Stimulated activated CD4-positive, alpha-beta T cell treated with anti-CD3 and anti-CD28 coated beads, Interleukin-2, amount 100 ng/mL, for 4 hours (primary cell): Measurements from ENCODE around the gene AZU1.
"Not testable (repeated sequence)": the region's sequence is repeated elsewhere in the genome, so short reads cannot be mapped to it uniquely, and the experiment has no call there.

Source experiments
- DNase-seq: peaks from one replicate; pipeline ENCODE4 v3.0.0-alpha.2; 2020; ENCODE audit warnings: low read depth

Gene AZU1

DNA sequence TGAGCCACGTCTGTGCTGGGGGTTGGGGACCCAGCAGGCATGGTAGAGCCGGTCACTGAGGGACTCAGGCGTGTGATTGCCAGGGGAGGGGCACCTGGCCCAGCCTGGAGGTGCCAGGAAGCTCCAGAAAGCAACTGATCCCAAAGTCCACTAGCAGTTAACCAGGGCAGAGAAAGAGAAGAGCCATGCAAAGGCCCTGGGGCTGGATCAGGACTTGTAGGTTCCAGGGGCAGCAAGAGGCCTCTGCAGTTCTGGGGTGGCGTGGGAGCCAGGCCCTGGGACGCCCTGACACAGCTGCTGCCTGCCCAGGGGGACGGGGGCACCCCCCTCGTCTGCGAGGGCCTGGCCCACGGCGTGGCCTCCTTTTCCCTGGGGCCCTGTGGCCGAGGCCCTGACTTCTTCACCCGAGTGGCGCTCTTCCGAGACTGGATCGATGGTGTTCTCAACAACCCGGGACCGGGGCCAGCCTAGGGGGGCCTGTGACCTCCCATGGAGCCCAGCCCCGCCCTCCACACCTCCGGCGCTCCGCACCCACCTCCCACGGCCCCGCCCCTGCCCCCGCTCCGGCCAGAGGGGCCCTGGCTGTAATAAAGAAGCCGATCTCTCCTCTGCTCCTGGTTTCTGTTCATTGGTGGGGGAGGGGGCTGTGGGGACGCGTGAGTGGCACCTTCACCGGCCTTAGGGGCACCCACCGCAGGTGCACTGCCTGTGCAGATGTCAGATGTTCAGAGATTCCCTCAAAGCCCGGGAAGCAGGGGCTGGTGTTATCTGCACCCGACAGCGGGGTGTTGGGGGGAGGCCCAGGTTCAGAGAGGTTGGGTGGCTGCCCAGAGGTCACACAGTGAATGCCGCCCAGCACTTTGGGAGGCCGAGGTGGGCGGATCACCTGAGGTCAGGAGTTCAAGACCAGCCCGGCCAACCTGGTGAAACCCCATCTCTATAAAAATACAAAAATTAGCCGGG, 4.1 kb downstream of the AZU1 start:
- DNase-seq: no peak

DNA sequence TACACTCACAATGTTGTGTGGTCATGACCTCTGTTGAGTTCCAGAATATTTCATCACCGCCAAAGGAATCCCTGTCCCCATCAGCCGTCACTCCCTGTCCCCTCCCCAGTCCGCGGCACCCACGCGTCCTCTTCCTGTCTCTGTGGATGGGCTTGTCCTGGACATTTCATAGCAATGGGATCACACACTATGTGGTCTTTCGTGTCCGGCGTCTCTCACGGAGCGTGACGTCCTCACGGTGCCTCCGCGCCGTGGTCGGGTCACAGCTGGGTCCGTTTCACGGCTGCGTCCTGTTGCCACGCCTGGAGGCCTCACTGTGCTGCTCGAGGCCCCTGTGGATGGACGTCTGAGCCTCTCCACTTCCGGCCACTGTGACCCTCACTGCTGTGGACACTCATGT, 6.6 kb downstream of the AZU1 start:
- DNase-seq: no peak

DNA sequence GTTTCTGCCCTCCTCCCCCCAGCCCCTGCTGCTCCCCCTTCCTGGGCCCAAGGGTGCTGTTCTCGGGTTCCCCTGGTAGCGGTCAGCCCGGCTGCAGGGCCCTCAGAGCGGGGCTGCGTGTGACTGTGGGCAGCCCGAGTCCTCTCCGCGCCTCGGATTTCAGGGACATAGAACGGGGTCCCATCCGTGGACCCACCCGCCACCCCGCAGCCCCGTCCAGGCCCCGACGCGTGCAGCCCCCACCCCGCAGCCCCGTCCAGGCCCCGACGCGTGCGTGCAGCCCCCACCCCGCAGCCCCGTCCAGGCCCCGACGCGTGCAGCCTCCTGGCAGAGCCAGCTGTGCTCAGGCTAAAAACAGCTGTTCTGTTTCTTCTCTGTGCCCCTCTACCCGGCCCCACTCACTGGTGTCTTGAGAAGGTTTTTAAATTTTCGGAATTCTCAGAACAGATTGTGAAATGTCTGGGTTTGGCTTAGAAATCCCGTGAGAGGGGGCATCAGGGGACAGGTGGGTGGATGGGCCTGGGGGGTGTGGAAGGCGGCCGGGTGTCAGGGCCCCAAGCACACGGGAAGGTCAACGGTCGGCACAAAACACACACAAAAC, 7.7 kb downstream of the AZU1 start:
- no peak for DNase-seq

DNA sequence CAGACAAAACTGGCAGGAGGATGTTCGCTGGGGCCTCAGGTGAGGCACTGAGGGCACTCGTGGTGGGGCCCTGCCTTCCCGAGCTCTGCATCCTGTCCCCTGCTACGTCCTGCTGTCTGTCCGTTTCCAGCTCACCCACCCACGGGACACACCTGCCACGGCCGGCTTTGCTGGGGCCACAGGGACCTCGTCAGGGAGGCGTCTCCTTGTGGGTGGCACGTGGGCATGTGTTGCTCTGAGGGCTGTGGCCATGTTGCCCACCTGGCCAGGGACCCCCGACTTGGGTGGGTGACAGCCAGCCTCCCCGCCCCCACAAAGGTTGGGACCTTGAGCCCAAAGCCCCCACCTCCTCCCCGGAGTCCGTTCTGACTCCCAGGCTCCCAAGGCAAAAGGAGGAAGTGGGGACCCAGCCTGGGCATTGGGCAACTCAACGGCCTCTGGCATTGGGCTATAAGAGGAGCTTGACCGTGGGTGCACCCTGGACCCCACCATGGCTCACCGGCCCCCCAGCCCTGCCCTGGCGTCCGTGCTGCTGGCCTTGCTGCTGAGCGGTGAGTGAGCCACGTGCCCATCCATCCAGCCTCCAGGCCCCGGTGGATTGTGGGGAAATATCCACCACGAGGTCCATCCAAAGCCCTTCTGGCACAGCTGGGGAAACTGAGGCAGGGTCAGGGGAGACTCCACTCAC, 13.0 kb downstream of the AZU1 start, which contains the start of gene PRTN3:
TSS of gene PRTN3 (plus strand) at position 481 of the 688 bp plus-strand sequence. CDS start at position 491, 10 bp downstream.
- DNase-seq: no peak

DNA sequence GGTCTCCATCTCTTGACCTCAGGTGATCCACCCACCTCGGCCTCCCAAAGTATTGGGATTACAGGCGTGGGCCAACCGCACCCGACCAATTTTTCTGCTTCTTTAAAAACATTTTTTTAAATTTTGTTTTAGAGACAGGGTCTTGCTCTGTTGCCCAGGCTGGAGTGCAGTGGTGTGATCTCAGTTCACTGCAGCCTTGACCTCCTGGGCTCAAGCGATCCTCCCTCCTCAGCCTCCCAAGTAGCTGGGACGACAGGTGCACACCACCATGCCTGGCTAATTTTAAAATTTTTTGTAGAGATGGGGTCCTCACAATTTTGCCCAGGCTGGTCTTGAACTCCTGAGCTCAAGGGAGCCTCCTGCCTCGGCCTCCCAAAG, 15.2 kb downstream of the AZU1 start:
- DNase-seq: not testable (repeated sequence)

DNA sequence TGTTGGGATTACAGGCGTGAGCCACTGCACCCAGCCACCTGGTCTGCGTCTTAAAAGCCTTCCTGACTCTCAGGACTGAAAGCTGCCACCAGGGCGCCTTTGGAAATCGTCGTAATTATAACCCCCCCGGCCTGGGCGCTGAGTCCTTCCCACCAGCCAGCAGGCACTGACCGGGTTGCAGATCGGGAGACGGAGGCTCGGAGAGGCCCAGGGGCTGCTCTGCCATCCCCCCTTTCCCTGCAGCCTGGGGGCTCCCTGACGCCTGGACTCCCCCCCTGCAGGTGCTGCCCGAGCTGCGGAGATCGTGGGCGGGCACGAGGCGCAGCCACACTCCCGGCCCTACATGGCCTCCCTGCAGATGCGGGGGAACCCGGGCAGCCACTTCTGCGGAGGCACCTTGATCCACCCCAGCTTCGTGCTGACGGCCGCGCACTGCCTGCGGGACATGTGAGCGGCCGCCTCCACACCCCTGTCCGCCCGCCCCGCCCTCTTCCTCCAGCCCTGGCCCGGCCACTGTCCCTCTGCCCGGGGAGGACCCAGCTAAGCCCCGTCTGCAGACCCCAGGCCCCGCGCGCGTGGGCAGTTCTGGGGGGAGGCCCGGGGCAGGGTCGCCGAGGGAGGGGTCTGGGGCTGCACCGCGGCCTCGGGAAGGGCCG, 15.7 kb downstream of the AZU1 start:
- DNase-seq: no peak

DNA sequence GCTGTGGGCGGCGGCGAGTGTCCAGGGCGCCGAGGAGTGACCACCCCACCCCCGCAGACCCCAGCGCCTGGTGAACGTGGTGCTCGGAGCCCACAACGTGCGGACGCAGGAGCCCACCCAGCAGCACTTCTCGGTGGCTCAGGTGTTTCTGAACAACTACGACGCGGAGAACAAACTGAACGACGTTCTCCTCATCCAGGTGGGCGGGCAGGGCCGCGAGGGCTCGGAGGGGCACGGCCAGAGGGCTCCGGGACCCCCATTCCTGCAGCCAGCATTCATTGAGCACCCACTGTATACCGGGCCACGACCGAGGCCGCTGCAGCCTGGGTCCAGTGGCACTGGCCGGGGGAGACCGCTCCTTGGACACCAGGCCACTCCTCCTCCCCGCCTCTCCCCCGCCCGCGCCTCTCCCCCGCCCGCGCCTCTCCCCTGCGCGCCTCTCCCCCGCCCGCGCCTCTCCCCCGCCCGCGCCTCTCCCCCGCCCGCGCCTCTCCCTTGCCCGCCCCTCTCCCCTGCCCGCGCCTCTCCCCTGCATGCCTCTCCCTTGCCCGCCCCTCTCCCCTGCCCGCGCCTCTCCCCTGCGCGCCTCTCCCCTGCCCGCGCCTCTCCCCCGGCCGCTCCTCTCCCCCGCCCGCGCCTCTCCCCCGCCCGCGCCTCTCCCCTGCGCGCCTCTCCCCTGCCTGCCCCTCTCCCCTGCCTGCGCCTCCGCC, 16.4 kb downstream of the AZU1 start:
- DNase-seq: no peak

DNA sequence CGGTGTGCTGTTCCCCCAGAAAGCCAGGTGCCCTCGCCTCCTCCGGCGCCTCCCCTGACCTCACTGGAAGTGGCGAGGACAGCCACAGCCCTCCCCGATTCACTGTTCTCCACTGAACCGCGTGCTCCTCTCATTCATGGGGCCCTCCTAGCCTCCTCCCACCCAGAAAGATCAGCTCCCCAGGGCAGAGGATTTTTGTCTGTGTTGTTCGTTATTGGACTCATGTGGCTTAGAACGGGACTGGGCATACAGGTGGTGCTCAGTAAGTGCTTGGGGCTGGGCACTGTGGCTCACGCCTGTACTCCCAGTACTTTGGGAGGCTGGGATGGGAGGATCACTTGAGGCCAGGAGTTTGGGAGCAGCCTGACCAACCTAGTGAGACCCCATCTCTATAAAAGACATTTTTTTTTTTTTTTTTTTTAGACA, 16.9 kb downstream of the AZU1 start:
- no peak for DNase-seq

DNA sequence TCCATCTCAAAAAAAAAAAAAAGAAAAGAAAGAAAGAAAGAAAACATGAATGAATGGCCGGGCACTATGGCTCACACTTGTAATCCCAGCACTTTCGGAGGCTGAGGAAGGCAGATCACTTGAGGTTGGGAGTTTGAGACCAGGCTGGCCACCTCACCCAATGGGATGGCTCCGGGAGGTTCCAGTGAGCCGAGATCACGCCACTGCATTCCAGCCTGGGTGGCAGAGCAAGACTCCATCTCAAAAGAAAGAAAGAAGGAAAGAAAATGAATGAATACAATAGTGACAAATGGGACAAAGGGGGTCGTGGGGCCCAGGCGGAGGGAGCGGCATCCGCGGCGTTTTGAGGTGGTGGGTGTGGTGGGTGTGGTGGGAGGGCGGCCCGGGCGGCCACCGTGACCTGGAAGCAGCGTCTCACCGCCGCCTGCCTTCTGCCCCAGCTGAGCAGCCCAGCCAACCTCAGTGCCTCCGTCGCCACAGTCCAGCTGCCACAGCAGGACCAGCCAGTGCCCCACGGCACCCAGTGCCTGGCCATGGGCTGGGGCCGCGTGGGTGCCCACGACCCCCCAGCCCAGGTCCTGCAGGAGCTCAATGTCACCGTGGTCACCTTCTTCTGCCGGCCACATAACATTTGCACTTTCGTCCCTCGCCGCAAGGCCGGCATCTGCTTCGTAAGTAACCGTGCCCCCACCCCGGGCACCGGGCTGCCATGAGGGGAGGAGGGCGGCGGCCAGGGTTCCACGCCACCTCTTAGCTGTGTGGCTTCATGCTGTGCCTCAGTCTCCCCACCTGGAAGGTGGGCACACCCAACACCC, 18.3 kb downstream of the AZU1 start:
- DNase-seq: no peak

DNA sequence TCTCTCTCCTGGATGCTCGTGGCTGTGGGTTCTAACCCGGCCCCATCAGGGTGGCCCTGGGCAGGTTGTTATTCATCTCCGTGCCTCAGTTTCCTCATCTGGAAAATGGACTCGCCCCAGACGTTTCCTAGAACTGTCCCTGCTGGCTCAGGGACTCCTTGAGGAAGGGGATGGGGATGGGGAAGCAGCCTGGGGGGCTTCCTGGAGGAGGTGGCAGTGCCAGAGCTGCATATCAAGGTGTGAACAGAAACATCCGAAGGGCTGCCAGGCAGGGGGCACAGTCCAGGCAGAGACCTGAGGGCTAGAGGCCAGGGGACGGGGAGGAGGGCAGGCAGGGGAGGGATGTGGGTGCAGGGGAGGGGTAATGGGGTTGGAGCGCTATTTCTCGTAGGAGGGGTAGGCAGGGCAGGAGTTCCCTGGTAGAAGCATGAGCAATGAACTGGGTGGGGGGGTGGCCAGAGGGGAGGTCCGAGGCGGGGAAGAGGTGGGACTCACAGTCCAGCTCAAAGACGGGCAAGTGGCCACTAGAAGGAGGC, 20.8 kb downstream of the AZU1 start:
- DNase-seq: no peak

DNA sequence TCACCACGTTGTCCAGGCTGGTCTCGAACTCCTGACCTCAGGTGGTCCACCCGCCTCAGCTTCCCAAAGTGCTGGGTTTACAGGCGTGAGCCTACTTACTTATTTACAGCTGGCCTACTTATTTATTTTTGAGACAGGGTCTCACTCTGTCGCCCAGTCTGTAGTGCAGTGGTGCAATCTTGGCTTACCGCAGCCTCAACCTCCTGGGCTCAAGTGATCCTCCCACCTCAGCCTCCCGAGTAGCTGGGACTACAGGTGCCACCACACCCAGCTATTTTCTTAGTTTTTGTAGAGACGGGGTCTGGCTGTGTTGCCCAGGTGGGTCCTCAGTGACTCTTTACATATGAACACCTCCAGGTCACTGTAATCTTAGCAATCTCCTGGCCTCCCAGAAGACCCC, 21.6 kb downstream of the AZU1 start:
- DNase-seq: not testable (repeated sequence)

DNA sequence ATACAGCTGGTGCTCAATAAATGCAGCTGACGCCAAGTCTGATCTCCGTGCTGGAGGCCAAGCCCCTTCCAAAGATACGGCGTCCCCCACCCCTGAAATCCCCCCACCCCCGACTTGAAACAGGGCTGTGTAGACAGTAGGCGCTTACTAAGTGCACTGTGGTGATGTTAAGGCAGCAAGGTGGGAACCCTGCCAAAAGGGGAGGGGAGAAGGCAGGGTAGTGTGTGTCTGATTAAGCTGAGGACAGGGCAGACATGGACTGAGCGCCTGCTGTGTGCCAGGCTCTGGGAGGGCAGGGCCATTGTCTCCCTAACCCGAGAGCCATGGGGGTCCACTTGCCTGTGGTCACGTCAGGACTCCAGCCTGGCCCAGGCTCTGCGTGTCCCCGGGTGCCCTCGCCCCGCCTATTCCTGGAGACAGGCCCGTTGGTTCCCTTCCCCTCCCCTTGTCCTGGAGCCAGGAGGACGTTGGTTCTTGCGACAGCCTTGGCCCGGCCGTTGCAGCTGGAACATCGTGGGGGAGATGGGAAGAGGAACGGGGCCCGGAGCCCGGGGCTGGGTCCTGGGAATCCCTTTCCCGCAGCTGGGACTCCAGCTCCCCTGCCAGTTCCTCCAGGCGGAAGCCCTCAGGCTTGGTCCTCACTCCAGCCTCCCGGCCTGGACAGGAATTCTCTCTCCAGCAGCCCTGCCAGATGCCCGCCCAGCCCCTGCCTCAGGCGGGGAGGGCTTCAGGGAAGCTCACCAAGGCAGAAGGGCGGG, 22.8 kb downstream of the AZU1 start:
- DNase-seq: no peak

DNA sequence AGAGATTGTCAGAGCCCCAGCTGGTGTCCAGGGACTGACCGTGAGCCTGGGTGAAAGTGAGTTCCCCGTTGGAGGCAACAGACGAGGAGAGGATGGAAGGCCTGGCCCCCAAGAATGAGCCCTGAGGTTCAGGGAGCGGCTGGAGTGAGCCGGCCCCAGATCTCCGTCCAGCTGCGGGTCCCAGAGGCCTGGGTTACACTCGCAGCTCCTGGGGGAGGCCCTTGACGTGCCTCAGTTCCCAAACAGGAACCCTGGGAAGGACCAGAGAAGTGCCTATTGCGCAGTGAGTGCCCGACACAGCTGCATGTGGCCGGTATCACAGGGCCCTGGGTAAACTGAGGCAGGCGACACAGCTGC, 23.3 kb downstream of the AZU1 start:
- DNase-seq: no peak

DNA sequence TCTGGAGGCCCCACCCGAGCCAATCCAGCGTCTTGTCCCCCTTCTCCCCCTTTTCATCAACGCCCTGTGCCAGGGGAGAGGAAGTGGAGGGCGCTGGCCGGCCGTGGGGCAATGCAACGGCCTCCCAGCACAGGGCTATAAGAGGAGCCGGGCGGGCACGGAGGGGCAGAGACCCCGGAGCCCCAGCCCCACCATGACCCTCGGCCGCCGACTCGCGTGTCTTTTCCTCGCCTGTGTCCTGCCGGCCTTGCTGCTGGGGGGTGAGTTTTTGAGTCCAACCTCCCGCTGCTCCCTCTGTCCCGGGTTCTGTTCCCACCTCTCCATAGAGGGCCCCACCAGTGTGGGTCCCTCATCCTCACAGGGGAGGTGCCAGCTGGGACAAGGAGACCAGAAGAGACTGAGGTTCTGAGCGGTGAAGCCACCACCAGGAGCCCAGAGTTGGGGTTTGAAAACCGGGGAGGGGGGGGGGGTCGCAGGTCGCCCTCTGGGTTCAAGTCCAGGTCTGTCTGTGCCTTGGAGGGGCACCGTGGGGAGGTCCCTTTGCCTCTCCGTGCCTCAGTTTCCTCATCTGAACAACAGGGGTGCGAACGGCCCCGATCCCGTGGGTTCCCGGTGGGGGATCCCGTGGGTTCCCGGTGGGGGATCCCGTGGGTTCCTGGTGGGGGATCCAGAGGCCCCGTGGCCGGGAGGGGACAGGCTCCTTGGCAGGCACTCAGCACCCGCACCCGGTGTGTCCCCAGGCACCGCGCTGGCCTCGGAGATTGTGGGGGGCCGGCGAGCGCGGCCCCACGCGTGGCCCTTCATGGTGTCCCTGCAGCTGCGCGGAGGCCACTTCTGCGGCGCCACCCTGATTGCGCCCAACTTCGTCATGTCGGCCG, 24.7 kb downstream of the AZU1 start, which contains the start of gene ELANE:
TSS of gene ELANE (plus strand) at position 168 of the 878 bp plus-strand sequence. CDS start at position 194, 26 bp downstream.
- DNase-seq: no peak

DNA sequence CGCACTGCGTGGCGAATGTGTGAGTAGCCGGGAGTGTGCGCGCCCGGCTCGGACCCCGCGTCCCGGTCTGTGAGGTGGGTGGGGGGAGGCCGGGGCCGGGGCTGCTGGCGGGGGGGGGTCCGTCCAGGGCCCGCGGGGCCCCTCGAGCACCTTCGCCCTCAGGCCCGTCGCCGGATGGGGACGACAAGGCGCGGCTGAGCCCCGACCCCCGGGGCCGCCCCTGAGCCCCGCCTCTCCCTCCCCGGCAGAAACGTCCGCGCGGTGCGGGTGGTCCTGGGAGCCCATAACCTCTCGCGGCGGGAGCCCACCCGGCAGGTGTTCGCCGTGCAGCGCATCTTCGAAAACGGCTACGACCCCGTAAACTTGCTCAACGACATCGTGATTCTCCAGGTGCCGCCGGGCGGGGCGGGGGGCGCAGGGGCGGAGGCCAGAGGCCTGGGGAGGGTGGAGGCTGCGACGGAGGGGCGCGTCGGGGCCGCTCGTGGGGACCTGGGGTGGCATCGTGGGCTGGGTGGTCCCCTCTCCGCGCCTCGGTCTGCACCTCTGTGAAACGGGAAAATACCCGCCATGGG, 25.5 kb downstream of the AZU1 start:
- DNase-seq: no peak

DNA sequence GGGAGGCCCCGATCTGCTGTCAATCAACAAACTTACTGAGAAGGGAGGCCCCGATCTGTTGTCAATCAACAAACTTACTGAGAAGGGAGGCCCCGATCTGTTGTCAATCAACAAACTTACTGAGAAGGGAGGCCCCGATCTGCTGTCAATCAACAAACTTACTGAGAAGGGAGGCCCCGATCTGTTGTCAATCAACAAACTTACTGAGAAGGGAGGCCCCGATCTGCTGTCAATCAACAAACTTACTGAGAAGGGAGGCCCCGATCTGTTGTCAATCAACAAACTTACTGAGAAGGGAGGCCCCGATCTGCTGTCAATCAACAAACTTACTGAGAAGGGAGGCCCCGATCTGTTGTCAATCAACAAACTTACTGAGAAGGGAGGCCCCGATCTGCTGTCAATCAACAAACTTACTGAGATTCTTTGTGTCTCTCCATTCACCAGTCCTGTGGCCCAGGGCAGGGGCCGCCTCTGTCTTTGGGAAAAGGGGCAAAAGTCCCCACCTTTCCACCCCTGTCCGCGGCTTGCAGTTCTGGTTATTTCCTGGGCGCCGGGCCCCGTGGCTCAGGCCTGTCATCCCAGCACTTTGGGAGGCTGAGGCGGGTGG, 26.1 kb downstream of the AZU1 start:
- not testable (repeated sequence) for DNase-seq

DNA sequence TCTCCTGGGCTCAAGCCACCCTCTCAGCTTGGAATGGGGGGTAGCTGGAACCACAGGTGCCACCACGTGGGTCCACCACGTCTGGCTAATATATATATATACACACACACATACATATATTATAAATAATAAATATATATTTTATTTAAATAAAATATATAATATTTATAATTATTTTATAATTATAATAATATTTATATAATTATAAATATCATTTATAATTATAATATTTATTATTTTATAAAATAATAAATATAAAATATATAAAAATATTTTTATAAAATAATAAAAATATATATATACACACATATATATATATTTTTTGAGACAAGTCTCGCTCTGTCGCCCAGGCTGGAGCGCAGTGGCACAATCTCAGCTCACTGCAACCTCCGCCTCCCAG, 26.9 kb downstream of the AZU1 start:
- no peak for DNase-seq

DNA sequence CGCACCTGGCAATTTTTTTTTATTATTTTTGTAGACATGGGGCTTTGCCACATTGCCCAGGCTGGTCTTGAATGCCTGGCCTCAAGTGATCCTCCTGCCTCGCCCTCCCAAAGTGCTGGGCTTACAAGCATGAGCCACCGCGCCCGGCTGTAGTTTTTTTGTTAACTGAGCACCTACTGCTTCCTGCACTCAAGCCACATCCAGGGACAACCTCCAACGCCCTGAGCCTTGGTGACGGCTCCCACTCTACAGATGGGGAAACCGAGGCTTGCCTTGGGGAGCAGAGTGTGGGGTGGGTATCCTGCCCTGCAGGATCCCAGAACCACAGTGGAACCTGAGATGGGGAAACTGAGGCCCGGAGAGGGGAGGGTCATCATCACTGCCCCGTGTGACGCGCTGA, 27.5 kb downstream of the AZU1 start:
- DNase-seq: no peak
